ENCODE results near the gene SYCP2.

SYCP2 gene

GRCh38 chr20:59835057-59835447 is 98.4 kb downstream of the SYCP2 start:
- DNase-seq = peak; percentile 21

GRCh38 chr20:59832406-59833363 is 100.8 kb downstream of the SYCP2 start:
- no peak for DNase-seq

- peak; percentile 80 for DNase-seq
These were observed 101.5 kb downstream of the SYCP2 start for GRCh38 chr20:59831916-59832270.

GRCh38 chr20:59831024-59831915 is 102.2 kb downstream of the SYCP2 start:
- peak; percentile 99 for DNase-seq

- peak; percentile 97 for DNase-seq
These were observed 102.8 kb downstream of the SYCP2 start for GRCh38 chr20:59830665-59831023.

DNA sequence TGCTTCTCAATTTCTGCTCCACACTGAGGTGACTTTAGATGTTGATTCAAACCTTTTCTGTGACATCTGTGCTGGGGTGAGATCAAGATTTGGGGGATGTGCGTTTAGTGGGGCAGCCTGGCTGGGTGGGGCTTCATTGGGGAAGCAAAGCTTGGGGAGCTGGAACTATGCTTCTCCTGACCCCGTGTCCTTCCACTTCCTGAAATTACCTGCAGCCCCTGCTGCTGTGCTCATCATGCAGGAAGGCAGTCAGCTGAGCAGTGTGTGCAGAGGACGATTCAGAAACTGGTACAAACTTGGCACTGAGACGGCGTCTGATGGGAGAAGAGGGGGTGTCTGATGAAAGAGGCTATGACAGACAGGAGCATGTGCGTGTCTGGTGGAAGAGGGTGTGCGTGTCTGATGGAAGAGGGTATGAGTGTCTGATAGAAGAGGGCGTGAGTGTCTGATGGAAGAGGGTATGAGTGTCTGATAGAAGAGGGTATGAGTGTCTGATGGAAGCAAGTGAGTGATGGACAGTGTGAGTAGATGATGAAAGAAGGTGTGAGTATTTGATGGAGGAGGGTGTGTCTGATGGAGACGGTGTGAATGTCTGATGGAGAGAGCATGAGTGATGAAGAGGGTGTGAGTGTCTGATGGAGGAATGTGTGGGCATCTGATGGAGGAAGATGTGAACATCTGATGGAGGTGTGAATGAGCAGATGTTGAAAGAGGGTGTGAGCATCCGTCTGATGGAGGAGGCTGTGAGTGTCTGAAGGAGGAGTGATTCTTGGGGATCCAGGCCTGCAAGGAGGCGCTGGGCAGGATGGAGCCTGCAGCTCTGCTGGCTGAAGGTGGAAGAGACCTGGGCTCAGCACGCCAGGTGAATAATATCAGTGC is 103.4 kb downstream of the SYCP2 start:
- DNase-seq = peak; percentile 34

- peak; percentile 44 for DNase-seq
These were observed 104.2 kb downstream of the SYCP2 start for GRCh38 chr20:59829054-59829785.

- DNase-seq = no peak
These were observed 105.0 kb downstream of the SYCP2 start for GRCh38 chr20:59828125-59829053.

GRCh38 chr20:59827138-59828056 is 106.0 kb downstream of the SYCP2 start:
- peak; percentile 61 for DNase-seq

DNA sequence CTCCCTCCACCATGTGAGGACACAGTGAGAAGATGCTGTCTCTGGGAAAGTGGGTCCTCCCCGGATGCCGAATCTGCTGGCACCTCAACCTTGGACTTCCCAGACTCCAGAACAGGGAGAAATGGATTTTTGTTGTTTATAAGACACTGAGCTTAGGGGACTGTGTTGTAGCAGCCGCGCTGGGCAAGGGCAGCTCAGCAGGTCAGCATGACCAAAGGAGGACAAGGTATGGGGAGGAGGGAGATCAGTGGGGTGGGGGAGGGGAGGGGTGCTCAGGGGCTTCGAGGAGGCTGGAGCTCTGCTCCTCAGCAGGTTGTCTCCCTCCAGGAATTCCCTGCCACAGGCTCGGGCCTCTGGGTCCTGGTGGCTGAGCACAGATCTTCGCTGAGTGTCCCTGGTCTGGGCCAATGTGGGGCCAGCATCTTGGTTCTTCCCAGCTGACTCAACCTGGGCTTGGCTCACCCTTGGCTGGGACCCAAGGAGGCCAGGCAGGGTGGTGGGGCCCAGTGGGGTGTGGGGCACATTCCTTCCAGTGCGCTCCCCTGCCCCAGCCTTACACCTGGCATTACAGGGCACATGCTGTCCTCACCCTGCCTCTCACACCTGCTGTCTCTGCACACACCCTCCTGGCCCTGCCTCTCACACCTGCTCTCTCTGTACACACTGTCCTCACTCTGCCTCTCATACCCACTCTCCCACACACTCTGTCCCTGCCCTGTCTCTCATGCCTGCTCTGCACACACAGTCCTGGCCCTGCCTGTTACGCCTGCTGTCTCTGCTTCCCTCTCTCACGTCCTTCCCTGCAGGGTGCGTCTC is 107.3 kb downstream of the SYCP2 start:
- peak; percentile 99 for DNase-seq

DNA sequence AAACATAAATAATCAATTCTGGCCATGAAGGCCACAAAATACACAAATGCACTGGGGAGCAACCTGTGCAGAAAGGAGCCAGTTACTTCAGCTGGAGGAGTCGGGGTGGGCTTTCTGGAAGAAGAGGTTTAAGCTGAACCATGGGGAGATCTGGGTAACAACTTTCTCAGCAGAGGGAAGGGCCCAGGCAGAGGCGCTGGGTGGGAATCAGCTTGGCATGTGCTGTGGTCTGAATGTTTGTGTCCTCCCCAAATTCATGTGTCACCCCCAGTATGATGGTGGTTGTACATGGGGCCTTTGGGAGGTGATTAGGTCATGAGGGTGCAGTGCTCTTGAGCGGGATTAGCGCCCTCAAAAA is 107.9 kb downstream of the SYCP2 start:
- DNase-seq = no peak

DNA sequence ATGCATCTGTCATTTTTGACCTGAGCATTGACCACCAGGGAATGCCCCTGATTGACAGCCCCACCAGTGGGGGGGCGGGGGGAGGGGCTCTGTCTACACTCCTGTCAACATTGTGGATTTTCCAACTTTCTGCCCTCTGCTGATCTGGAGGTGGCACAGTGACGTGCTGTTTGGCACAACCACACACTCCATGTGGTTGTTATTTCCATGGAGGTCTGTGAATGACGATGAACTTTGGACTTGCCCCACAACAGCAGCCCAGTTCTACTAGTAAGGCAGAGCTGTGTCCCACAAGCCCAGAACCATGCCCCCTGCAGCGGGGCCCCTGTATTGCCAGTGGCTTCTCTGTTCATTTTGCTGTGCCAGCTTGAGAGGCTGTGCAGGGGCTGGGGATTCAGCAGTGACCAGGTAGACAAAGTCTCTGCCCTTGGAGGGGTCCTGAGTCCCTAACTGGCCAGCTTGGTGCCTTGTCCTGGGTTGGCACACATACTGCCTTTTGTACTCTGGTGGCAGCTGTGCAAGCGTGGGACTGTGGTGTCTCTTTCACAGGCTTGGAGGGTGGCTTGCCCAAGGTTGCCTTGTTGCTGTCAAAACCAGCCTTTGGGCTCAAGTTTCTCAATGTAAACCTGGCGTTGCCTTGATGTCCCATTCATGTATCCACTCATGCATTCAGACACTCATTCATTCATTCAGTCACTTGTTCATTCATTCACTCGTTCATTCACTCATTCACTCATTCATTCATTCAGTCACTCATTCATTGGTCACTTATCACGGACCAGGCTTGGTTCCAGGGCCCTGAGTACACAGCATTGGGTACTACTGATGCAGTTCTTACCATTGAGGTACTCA is 108.5 kb downstream of the SYCP2 start:
- peak; percentile 64 for DNase-seq

- peak; percentile 26 for DNase-seq
These were observed 109.8 kb downstream of the SYCP2 start for GRCh38 chr20:59823491-59824259.

GRCh38 chr20:59823030-59823423 is 110.4 kb downstream of the SYCP2 start:
- no peak for DNase-seq

DNA sequence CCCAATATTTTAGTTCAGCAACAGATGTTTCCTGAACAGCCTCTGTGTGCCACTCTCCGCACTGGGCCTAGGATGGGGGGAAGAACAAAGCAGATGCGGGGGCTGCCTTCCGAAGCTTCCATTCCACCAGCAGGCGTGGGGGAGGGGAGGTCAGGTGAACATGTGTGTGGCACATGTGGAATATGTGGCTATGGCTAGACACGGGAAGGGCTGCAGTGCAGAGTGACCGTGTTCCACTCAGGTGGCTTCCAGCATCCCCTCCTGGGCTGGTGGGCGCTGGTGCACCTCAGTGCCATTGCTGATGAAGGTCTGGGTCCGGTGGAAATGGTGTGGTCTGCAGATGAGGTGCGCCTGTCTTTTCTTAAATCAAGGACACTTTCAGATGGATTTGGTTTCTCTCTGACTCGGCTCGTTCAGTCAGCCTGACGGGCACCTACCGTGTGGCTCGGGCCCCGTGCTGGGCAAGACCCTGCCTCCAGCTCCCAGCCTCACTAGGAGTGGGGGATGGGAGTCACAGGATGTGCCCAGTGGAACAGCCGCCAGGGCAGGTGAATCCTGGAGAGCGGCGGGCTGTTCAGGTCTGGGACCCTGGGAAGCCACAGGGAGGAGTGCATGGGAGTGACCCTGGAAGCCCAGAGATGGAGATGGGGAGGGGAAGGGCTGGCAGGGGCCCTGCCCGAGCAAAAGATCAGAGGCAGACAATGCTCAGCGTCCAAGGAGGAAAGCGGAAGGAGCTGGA is 111.0 kb downstream of the SYCP2 start:
- peak; percentile 42 for DNase-seq

DNA sequence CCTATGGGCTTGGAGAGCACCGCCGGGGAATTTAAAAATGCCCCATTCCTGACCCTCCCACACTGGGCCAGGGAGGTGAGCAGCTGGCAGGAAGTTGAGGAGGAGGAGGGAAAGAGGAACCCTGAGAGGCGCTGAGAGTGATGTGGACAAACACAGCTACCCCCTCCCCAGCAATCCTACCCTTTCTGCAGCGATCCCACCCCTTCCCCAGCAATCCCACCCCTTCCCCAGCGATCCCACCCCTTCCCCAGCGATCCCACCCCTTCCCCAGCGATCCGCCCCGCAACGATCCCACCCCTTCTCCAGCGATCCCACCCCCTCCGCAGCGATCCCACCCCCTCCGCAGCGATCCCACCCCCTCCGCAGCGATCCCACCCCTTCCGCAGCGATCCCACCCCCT is 111.6 kb downstream of the SYCP2 start:
- DNase-seq = peak; percentile 70
